ENCODE results near the gene HPX. TPM values are rescaled to one million over a fixed set of nuclear protein-coding genes. Genes with fewer than 3 reads are reported as not detected.

Gene HPX
- total and polyA plus RNA-seq, 2 experiments from 2014 or later = 0.73 to 0.95 TPM

- Histone ChIP-seq H3K4me1 (ENCODE audit: low read depth) (no peaks in the 10 kb centered on the region), H3K27ac (peak overlapping the region; percentile 88), H3K36me3 (peaks cover 10% of the 10 kb centered on the region), H3K4me3 (peak overlapping the region; percentile 64), H3K9me3 (ENCODE audit: low read depth) (no peaks in the 10 kb centered on the region), H3K27me3 (no peaks in the 10 kb centered on the region)
- DNase-seq (ENCODE audit: low read depth in 1 of 2, low spot score in 1 of 2) = no peak
- TF ChIP-seq, protein P1, sequence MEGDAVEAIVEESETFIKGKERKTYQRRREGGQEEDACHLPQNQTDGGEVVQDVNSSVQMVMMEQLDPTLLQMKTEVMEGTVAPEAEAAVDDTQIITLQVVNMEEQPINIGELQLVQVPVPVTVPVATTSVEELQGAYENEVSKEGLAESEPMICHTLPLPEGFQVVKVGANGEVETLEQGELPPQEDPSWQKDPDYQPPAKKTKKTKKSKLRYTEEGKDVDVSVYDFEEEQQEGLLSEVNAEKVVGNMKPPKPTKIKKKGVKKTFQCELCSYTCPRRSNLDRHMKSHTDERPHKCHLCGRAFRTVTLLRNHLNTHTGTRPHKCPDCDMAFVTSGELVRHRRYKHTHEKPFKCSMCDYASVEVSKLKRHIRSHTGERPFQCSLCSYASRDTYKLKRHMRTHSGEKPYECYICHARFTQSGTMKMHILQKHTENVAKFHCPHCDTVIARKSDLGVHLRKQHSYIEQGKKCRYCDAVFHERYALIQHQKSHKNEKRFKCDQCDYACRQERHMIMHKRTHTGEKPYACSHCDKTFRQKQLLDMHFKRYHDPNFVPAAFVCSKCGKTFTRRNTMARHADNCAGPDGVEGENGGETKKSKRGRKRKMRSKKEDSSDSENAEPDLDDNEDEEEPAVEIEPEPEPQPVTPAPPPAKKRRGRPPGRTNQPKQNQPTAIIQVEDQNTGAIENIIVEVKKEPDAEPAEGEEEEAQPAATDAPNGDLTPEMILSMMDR (IDR thresholded peaks at IDR 0.05; ENCODE audit: low read depth, low read length) = no peak
Measured at GRCh38 chr11:6474413-6474792, 33.6 kb upstream of the HPX start.

DNA sequence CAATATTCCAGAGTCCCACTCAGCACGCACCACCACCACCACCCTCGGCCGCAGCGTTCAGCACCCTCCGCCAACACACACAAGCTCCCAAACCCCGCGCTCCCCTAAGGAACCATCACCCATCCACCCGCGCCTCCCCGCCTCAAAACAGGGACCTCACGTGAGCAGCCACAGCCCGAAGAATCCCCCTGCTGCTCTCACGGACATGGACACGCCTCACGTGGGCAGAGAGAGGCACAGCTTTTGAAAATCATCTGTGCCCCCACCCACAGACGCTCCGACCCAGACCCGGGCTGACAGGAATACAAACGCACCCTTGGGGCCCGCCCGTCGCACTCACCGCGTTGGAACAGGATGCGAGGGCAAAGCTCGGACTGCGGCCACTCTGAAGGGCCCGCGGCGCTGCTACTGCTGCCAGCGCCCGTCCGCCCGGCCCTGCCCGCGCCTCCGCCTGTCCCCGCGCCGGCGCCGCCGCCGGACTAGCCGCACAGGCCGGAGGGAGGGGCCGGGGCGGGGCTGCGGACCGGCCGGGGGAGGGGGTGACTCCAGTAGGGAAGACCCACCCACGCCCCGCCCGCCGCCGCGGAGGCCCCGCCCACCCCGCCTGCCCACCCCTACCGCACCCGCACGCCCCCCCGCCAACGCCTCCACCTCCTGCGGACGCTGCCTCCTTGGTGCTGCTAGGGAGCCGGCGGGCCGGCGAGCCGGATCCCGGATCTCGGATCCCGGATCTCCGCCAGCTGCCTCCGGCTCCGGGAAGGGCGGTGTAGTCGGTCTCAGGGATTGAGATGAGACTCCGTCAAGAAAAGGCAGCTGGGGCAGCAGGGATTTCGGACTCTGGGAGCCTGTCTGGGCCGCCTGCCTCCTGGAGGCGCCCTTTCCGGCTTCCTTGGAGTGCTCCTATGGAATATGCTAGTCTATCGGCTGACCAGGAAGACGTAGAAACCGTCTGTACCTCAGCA lies 32.9 kb upstream of the HPX start, which contains the start of gene TRIM3:
TRIM3 (minus strand) TSS at position 491 of the 962 bp plus-strand sequence. CDS start 8,246 bp downstream, outside the sequence.
- TF ChIP-seq, protein P1 (IDR thresholded peaks at IDR 0.05; ENCODE audit: low read depth, low read length) = peak; percentile 46
- DNase-seq (ENCODE audit: low read depth in 1 of 2, low spot score in 1 of 2) = peak; percentile 93 to 94
- Histone ChIP-seq H3K27ac (peak within 1 kb of the TSS; percentile 88), H3K27me3 (no peaks in the 10 kb centered on the region), H3K9me3 (ENCODE audit: low read depth) (no peaks in the 10 kb centered on the region), H3K36me3 (peaks cover 10% of the 10 kb centered on the region), H3K4me3 (peak within 1 kb of the TSS; percentile 64), H3K4me1 (ENCODE audit: low read depth) (no peaks in the 10 kb centered on the region)

- peak overlapping the region; percentile 64 for H3K4me3 ChIP-seq
- TF ChIP-seq, protein P1 (IDR thresholded peaks at IDR 0.05; ENCODE audit: low read depth, low read length) = no peak
- H3K4me1 ChIP-seq (ENCODE audit: low read depth) = no peaks in the 10 kb centered on the region
- no peak overlapping the region for H3K27ac ChIP-seq
- peaks cover 10% of the 10 kb centered on the region for H3K36me3 ChIP-seq
- H3K27me3 ChIP-seq = no peaks in the 10 kb centered on the region
- no peaks in the 10 kb centered on the region for H3K9me3 ChIP-seq (ENCODE audit: low read depth)
- no peak for DNase-seq (ENCODE audit: low read depth in 1 of 2, low spot score in 1 of 2)
Measured at GRCh38 chr11:6472934-6473333, 32.1 kb upstream of the HPX start.

GRCh38 chr11:6469599-6469998 lies 28.8 kb upstream of the HPX start:
- TF ChIP-seq, protein P1 (IDR thresholded peaks at IDR 0.05; ENCODE audit: low read depth, low read length) = no peak
- no peaks in the 10 kb centered on the region for H3K27me3 ChIP-seq
- H3K9me3 ChIP-seq (ENCODE audit: low read depth) = no peaks in the 10 kb centered on the region
- peak overlapping the region; percentile 23 for H3K27ac ChIP-seq
- DNase-seq (ENCODE audit: low read depth in 1 of 2, low spot score in 1 of 2) = no peak
- H3K4me3 ChIP-seq = no peak overlapping the region
- no peaks in the 10 kb centered on the region for H3K4me1 ChIP-seq (ENCODE audit: low read depth)
- H3K36me3 ChIP-seq = no peaks in the 10 kb centered on the region

DNA sequence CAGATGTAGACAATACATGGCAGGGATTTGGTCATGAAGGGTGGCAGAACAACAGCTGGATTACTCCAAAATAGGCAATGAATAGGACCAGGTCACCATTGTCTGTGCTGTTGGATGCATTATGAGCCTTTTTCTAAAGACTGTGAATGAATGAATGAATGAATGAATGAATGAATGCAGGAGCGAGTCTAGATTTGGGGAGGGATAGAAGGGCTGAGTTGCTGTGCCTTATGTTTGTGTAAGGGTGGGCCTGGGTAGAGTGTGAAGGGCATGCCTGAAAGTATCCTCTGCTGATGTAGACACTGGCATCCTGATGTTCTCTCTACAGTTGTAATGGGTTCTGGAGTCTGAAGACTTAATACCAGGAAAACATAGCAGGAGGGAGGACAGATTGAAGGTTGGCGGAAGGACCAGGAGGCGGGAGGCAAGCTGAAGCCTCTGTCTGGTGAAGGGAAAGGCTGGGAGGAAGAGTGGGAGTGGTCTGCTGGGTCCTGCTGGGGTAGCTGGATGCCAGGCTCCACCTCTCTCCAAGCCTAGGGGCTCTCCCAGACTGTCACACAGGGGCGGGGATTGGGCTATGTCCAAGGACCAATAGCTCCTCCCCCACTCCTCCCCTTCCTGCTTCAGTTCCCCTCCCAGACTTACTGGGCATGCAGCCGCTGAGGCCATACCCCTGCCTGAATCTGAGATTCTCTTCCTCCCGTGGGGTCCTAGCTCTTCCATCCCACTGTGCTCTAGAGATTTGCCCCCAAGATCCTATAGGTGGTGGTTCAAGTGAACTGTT lies 28.1 kb upstream of the HPX start:
- TF ChIP-seq, protein P1 (IDR thresholded peaks at IDR 0.05; ENCODE audit: low read depth, low read length) = no peak
- Histone ChIP-seq H3K4me1 (ENCODE audit: low read depth) (no peaks in the 10 kb centered on the region), H3K9me3 (ENCODE audit: low read depth) (no peaks in the 10 kb centered on the region), H3K27me3 (no peaks in the 10 kb centered on the region), H3K27ac (peak overlapping the region; percentile 23), H3K36me3 (no peaks in the 10 kb centered on the region), H3K4me3 (no peak overlapping the region)
- peak; percentile 97 for DNase-seq (ENCODE audit: low read depth in 1 of 2, low spot score in 1 of 2)
